Heart right ventricle (tissue), 16 donors: ENCODE results near the gene GALNT7. TPM values are rescaled to one million over a fixed set of nuclear protein-coding genes. Genes with fewer than 3 reads are reported as not detected.

Experiments
- ATAC-seq, 8 donors: fragments of 200-7000 bp; cut with Tn5 transposase; one replicate each; pipeline ENCODE4 v1.9.1; 2020; ENCODE audit warnings: mild to moderate bottlenecking in 8 of 8, moderate library complexity in 8 of 8, moderate number of reproducible peaks in 1 of 8
- DNase-seq, 2 donors: peaks; one replicate each; pipeline ENCODE4 v3.0.0-alpha.2; 2020
- H3K27ac ChIP-seq, 10 donors: fragments of 200-600 bp; sonication (generic) in 2 of 10; one replicate each; pipeline versions ENCODE4 v1.5.0 to v1.8.0; 2020 to 2022; ENCODE audit warnings: mild to moderate bottlenecking in 3 of 10
- H3K27me3 ChIP-seq, 7 donors: fragments of 200-600 bp; one replicate each; pipeline ENCODE4 v1.8.0; 2021 to 2022; ENCODE audit warnings: mild to moderate bottlenecking in 2 of 7
- H3K36me3 ChIP-seq, 9 donors: fragments of 200-600 bp; sonication (generic) in 1 of 9; one replicate each; pipeline versions ENCODE4 v1.5.0 to v1.8.0; 2020 to 2022; ENCODE audit warnings: mild to moderate bottlenecking in 2 of 9
- H3K4me1 ChIP-seq, 9 donors: fragments of 200-600 bp; sonication (generic) in 1 of 9; one replicate each; pipeline versions ENCODE4 v1.5.0 to v1.8.0; 2020 to 2022; ENCODE audit warnings: mild to moderate bottlenecking in 4 of 9
- H3K4me3 ChIP-seq, 10 donors: fragments of 200-600 bp; sonication (generic) in 2 of 10; one replicate each; pipeline versions ENCODE4 v1.5.0 to v1.8.0; 2020 to 2022; ENCODE audit warnings: mild to moderate bottlenecking in 7 of 10, moderate library complexity in 2 of 10
- H3K9me3 ChIP-seq, 11 donors: fragments of 200-600 bp in 10 of 11; sonication (generic) in 2 of 11; one replicate each; pipeline versions ENCODE4 v1.5.0 to v1.8.0; 2013 to 2022; ENCODE audit warnings: mild to moderate bottlenecking in 2 of 11, control low read depth in 1 of 11, moderate library complexity in 1 of 11
- CTCF ChIP-seq, 9 donors: fragments of 200-600 bp; sonication (generic) in 2 of 9; IDR thresholded peaks; one replicate each; pipeline versions ENCODE4 v1.5.0 to v1.8.0; 2021 to 2022; ENCODE audit warnings: antibody characterized with exemption in 9 of 9, mild to moderate bottlenecking in 5 of 9, moderate library complexity in 1 of 9
- WGBS, 2 donors: extraction: QIAGEN DNeasy Blood & Tissue Kit; methylation state at CpG; one replicate each; pipeline ENCODE4 v1.1.7; 2013; ENCODE audit warnings: inconsistent platforms in 1 of 2; 5-methylcytosine and 5-hydroxymethylcytosine counted together
- intact Hi-C, 10 donors: fragments of 100-400 bp; cut with DNase I; formaldehyde crosslinking; loops; one replicate each; pipeline versions ENCODE4 v1.11.1 to v1.14.2; 2022
- polyA plus RNA-seq, 2 donors: library from polyadenylated mRNA; stranded (reverse); fragments of 200-250 nt; gene quantifications; one replicate each; pipeline ENCODE4 v1.2.3, GENCODE V29; 2013
- total RNA-seq, 10 donors: library from RNA; stranded (reverse); fragmentation: NEBNext Ultra II Directional in 3 of 10; extraction: Animal tissue kit (Norgen Biotek cat#: 25700) in 3 of 10; gene quantifications; one replicate each; pipeline versions ENCODE4 v1.2.1 to v1.2.4, GENCODE V29; 2021 to 2023
- donor health status: Arrhythmogenic right ventricular cardiomyopathy.
- donor health status: ischemic (EF 13 %, LVEDD 7.1; RV severe dilation, severe dysfunction).
- donor health status: healthy with polysubstance abuse.
- donor health status: DM: no; HTN: yes; CAD: no.
- donor health status: DM: no; HTN: no; CAD: no.
- donor health status: ischemic (EF 25% LVEDD 6.9; RV normal size, moderate dysfunction).
- donor health status: ischemic (EF 25% LVEDD 5.7; RV mildly dilated, moderate dysfunction).
- donor health status: healthy.
- donor health status: DM: yes; HTN: yes; CAD: no.
- donor health status: Ischemic cardiomyopathy.
- donor health status: ischemic (EF 35%, LVEDD 5.7; RV mildly dilated, moderate dysfunction).
- donor health status: nonischemic (EF 11% LVEDD 7.7; RV severe dilation, severe dysfunction).
- donor health status: DM: yes; HTN: yes; CAD: no.
- donor health status: PGD.
- donor health status: ischemic (EF 29% LVEDD 5.4; RV normal size, mild dysfunction).
- donor health status: nonischemic (EF 23%, LVEDD 6.1; RV moderate dilation, normal function).

The GALNT7 gene
- total and polyA plus RNA-seq, 12 donors = 2.2 to 8.8 (median 5.3) TPM

- ATAC-seq (no peak), DNase-seq (no peak)
- Histone ChIP-seq H3K36me3 (no peaks in the 10 kb centered on the region), H3K27ac (no peak overlapping the region), H3K4me1 (peaks cover 0 to 3% (median 0%) of the 10 kb centered on the region in 9 donors), H3K4me3 (no peak overlapping the region), H3K27me3 (no peaks in the 10 kb centered on the region), H3K9me3 (no peaks in the 10 kb centered on the region)
- WGBS, 2 donors = 80 to 81% methylated on average over 2 of the region's 2 CpGs
- TF ChIP-seq CTCF (IDR thresholded peaks at IDR 0.05) = no peak
- intact Hi-C loops = loop anchor here in 8 of 10 donors (2.0 to 5.0 kb wide), 4 partner anchors 232 to 247 kb away; no protein-coding TSS in a partner anchor
Measured at GRCh38 chr4:173258866-173259265, 90.3 kb downstream of the GALNT7 start.

GRCh38 chr4:173259310-173259709 lies 90.7 kb downstream of the GALNT7 start:
- Histone ChIP-seq H3K4me1 (peaks cover 0 to 6% (median 3%) of the 10 kb centered on the region in 9 donors), H3K27ac (no peak overlapping the region), H3K27me3 (no peaks in the 10 kb centered on the region), H3K36me3 (no peaks in the 10 kb centered on the region), H3K9me3 (no peaks in the 10 kb centered on the region), H3K4me3 (no peak overlapping the region)
- intact Hi-C loops = loop anchor here in 8 of 10 donors (2.0 to 5.0 kb wide), 4 partner anchors 232 to 247 kb away; no protein-coding TSS in a partner anchor
- 88 to 89% methylated on average over 6 of the region's 6 CpGs for WGBS, 2 donors
- TF ChIP-seq CTCF (IDR thresholded peaks at IDR 0.05) = peak in 2 of 9 donors; percentile 10 to 11
- ATAC-seq (no peak), DNase-seq (no peak)

- no peaks in the 10 kb centered on the region for H3K9me3 ChIP-seq
- no peak for ATAC-seq
- 96 to 100% methylated on average over 2 of the region's 2 CpGs for WGBS, 2 donors
- no peak for TF ChIP-seq CTCF (IDR thresholded peaks at IDR 0.05)
- H3K4me3 ChIP-seq = no peak overlapping the region
- no peak overlapping the region for H3K27ac ChIP-seq
- H3K27me3 ChIP-seq = no peaks in the 10 kb centered on the region
- H3K4me1 ChIP-seq = peaks cover 0 to 15% (median 12%) of the 10 kb centered on the region in 9 donors
- H3K36me3 ChIP-seq = no peaks in the 10 kb centered on the region
- intact Hi-C loops = no loop called here
- no peak for DNase-seq
Measured at GRCh38 chr4:173261052-173261451, 92.4 kb downstream of the GALNT7 start.

GRCh38 chr4:173262375-173262774 lies 93.8 kb downstream of the GALNT7 start:
- TF ChIP-seq CTCF (IDR thresholded peaks at IDR 0.05) = no peak
- WGBS, 2 donors = 89% methylated on average over 2 of the region's 2 CpGs
- H3K27ac ChIP-seq = no peak overlapping the region
- no peak for ATAC-seq
- intact Hi-C loops = no loop called here
- DNase-seq = no peak
- H3K4me3 ChIP-seq = no peak overlapping the region
- H3K27me3 ChIP-seq = no peaks in the 10 kb centered on the region
- no peaks in the 10 kb centered on the region for H3K36me3 ChIP-seq
- H3K4me1 ChIP-seq = peaks cover 0 to 15% (median 12%) of the 10 kb centered on the region in 9 donors
- H3K9me3 ChIP-seq = no peaks in the 10 kb centered on the region
